GM19328 (cell line): ENCODE results near the gene CACNA1A.
"Not testable (repeated sequence)": the region's sequence is repeated elsewhere in the genome, so short reads cannot be mapped to it uniquely, and the experiment has no call there.

Experiments
- ATAC-seq: cut with Tn5 transposase; IDR thresholded peaks from one replicate; pipeline ENCODE4 v1.9.1; 2021; ENCODE audit warnings: mild to moderate bottlenecking, moderate library complexity; ENCODE audit not compliant: unreplicated experiment

The CACNA1A gene

GRCh38 chr19:13366529-13367143, 139.6 kb downstream of the CACNA1A start:
- ATAC-seq: no peak

- no peak for ATAC-seq
Observed at GRCh38 chr19:13363954-13364353, 142.3 kb downstream of the CACNA1A start.

GRCh38 chr19:13363245-13363644, 143.0 kb downstream of the CACNA1A start:
- no peak for ATAC-seq

- no peak for ATAC-seq
Observed at GRCh38 chr19:13362668-13363067, 143.6 kb downstream of the CACNA1A start.

GRCh38 chr19:13361726-13362125, 144.6 kb downstream of the CACNA1A start:
- not testable (repeated sequence) for ATAC-seq

- ATAC-seq: no peak
Observed at GRCh38 chr19:13356686-13357280, 149.5 kb downstream of the CACNA1A start.

GRCh38 chr19:13356185-13356584, 150.1 kb downstream of the CACNA1A start:
- ATAC-seq: no peak

- no peak for ATAC-seq
Observed at GRCh38 chr19:13355356-13355755, 150.9 kb downstream of the CACNA1A start.

GRCh38 chr19:13353625-13354024, 152.7 kb downstream of the CACNA1A start:
- no peak for ATAC-seq

- ATAC-seq: no peak
Observed at GRCh38 chr19:13350759-13351158, 155.5 kb downstream of the CACNA1A start.

GRCh38 chr19:13350072-13350471, 156.2 kb downstream of the CACNA1A start:
- no peak for ATAC-seq

- ATAC-seq: no peak
Observed at GRCh38 chr19:13347367-13347766, 158.9 kb downstream of the CACNA1A start.

- ATAC-seq: no peak
Observed at GRCh38 chr19:13343514-13343913, 162.8 kb downstream of the CACNA1A start.

GRCh38 chr19:13342672-13343071, 163.6 kb downstream of the CACNA1A start:
- no peak for ATAC-seq

GRCh38 chr19:13339869-13340268, 166.4 kb downstream of the CACNA1A start:
- ATAC-seq: no peak

GRCh38 chr19:13337181-13337580, 169.1 kb downstream of the CACNA1A start:
- no peak for ATAC-seq

- ATAC-seq: no peak
Observed at GRCh38 chr19:13334801-13335481, 171.3 kb downstream of the CACNA1A start.

- ATAC-seq: no peak
Observed at GRCh38 chr19:13330285-13330684, 176.0 kb downstream of the CACNA1A start.

GRCh38 chr19:13329766-13330165, 176.5 kb downstream of the CACNA1A start:
- no peak for ATAC-seq

- no peak for ATAC-seq
Observed at GRCh38 chr19:13328241-13328640, 178.0 kb downstream of the CACNA1A start.

- ATAC-seq: no peak
Observed at GRCh38 chr19:13319526-13319925, 186.8 kb downstream of the CACNA1A start.

- ATAC-seq: no peak
Observed at GRCh38 chr19:13318190-13318589, 188.1 kb downstream of the CACNA1A start.
